B cell (primary cell): ENCODE data around the gene SYTL2. TPM values are rescaled to one million over a fixed set of nuclear protein-coding genes. Genes with fewer than 3 reads are reported as not detected.

Experiments
- ATAC-seq: fragments of 200-7000 bp; cut with Tn5 transposase; one replicate; pipeline ENCODE4 v1.10.0; 2021; ENCODE audit warnings: low read depth, mild to moderate bottlenecking, moderate number of reproducible peaks, moderate library complexity
- CTCF ChIA-PET: fragments of 350-600 bp; sonication (Branson Sonifier 250); formaldehyde crosslinking; loops from one replicate; lab custom pipeline; 2021; ENCODE audit warnings: antibody characterized with exemption, inconsistent platforms; lab: Charles Lee
- POLR2A ChIA-PET: fragments of 350-600 bp; sonication (Branson Sonifier 250); formaldehyde crosslinking; loops from one replicate; lab custom pipeline; 2021; ENCODE audit warnings: antibody characterized with exemption; lab: Charles Lee
- DNase-seq: peaks from one replicate; pipeline ENCODE4 v3.0.0; 2013
- H2AFZ ChIP-seq: 2 replicates; pipeline ENCODE4 v1.6.1; 2012; ENCODE audit warnings: mild to moderate bottlenecking, low read depth, low read length; ENCODE audit not compliant: insufficient read depth, poor library complexity, severe bottlenecking
- H3K27ac ChIP-seq, 2 donors: 1 replicate in 1 of 2; 2 replicates in 1 of 2; pipeline ENCODE4 v1.5.1; 2012 to 2013; ENCODE audit warnings: low read length in 2 of 2, mild to moderate bottlenecking in 2 of 2, moderate library complexity in 1 of 2
- H3K27me3 ChIP-seq, 4 experiments: fragments of 200-600 bp in 1 of 4; sonication (generic) in 1 of 4; replicated peaks in 1 of 4; 1 replicate in 2 of 4; 2 replicates in 2 of 4; pipeline versions ENCODE4 v1.6.1 to v1.7.0; 2013 to 2016; ENCODE audit warnings: low read length in 3 of 4, mild to moderate bottlenecking in 2 of 4, mixed read lengths in 1 of 4, moderate library complexity in 1 of 4; ENCODE audit not compliant: insufficient read depth in 4 of 4, control insufficient read depth in 3 of 4; ENCODE audit errors: control extremely low read depth in 1 of 4
- H3K36me3 ChIP-seq, 2 experiments: replicated peaks in 1 of 2; 1 replicate in 1 of 2; 2 replicates in 1 of 2; pipeline versions ENCODE4 v1.6.1 to v1.7.1; 2013; ENCODE audit warnings: low read length in 1 of 2; ENCODE audit not compliant: insufficient read depth in 2 of 2, control insufficient read depth in 1 of 2; ENCODE audit errors: control extremely low read depth in 1 of 2, extremely low read depth in 1 of 2
- H3K4me1 ChIP-seq, 2 donors: fragments of 200-600 bp in 1 of 2; sonication (generic) in 1 of 2; 1 replicate in 1 of 2; 2 replicates in 1 of 2; pipeline versions ENCODE4 v1.5.1 to v1.6.1; 2013 to 2017; ENCODE audit warnings: low read length in 2 of 2; ENCODE audit not compliant: control insufficient read depth in 2 of 2, insufficient read depth in 2 of 2
- H3K4me2 ChIP-seq: replicated peaks from 2 replicates; pipeline ENCODE3; 2012; ENCODE audit warnings: mild to moderate bottlenecking, low read depth, low read length; ENCODE audit not compliant: poor library complexity, severe bottlenecking
- H3K4me3 ChIP-seq, 5 experiments: fragments of 200-600 bp in 1 of 5; sonication (generic) in 1 of 5; 1 replicate in 3 of 5; 2 replicates in 2 of 5; pipeline versions ENCODE4 v1.5.1 to v1.7.0; 2011 to 2016; ENCODE audit warnings: low read length in 4 of 5, mild to moderate bottlenecking in 4 of 5, low read depth in 2 of 5, control low read depth in 1 of 5, moderate library complexity in 1 of 5; ENCODE audit not compliant: insufficient read depth in 1 of 5; ENCODE audit errors: control extremely low read depth in 1 of 5, extremely low read depth in 1 of 5
- H3K79me2 ChIP-seq: fragments of 200-600 bp; sonication (generic); one replicate; pipeline ENCODE4 v1.6.0; 2016; ENCODE audit warnings: low read length; ENCODE audit not compliant: control insufficient read depth, insufficient read depth
- H3K9ac ChIP-seq: fragments of 200-600 bp; sonication (generic); 2 replicates; pipeline ENCODE4 v1.6.1; 2017; ENCODE audit warnings: mild to moderate bottlenecking, low read length, moderate library complexity
- H3K9me3 ChIP-seq, 3 donors: one replicate each; pipeline versions ENCODE4 v1.6.1 to v1.7.1; 2013; ENCODE audit warnings: low read length in 2 of 3; ENCODE audit not compliant: control insufficient read depth in 2 of 3, insufficient read depth in 1 of 3; ENCODE audit errors: control extremely low read depth in 1 of 3
- H4K20me1 ChIP-seq: 2 replicates; pipeline ENCODE4 v1.6.0; 2012; ENCODE audit warnings: mild to moderate bottlenecking, low read length; ENCODE audit not compliant: insufficient read depth, control insufficient read depth, poor library complexity, severe bottlenecking
- H3K27ac Mint-ChIP-seq: one replicate; pipeline ENCODE4 v1.8.0; 2021; ENCODE audit warnings: mixed read lengths
- H3K27me3 Mint-ChIP-seq: one replicate; pipeline ENCODE4 v1.8.0; 2021; ENCODE audit warnings: mixed read lengths
- H3K4me1 Mint-ChIP-seq: one replicate; pipeline ENCODE4 v1.8.0; 2021; ENCODE audit warnings: mixed read lengths
- H3K4me3 Mint-ChIP-seq: one replicate; pipeline ENCODE4 v1.8.0; 2021; ENCODE audit warnings: mixed read lengths
- H3K9me3 Mint-ChIP-seq: one replicate; pipeline ENCODE4 v1.8.0; 2022; ENCODE audit warnings: mixed read lengths; ENCODE audit not compliant: insufficient read depth
- EZH2 ChIP-seq: IDR thresholded peaks from 2 replicates; pipeline ENCODE4 v1.6.1; 2012; ENCODE audit warnings: borderline replicate concordance, low read depth, mild to moderate bottlenecking, moderate library complexity, low read length; ENCODE audit not compliant: insufficient read depth, poor library complexity, severe bottlenecking
- WGBS: methylation state at CpG from one replicate; pipeline ENCODE4 v1.1.5; 2013; ENCODE audit warnings: missing lambda C conversion rate; ENCODE audit not compliant: insufficient coverage; 5-methylcytosine and 5-hydroxymethylcytosine counted together
- intact Hi-C: fragments of 100-400 bp; cut with micrococcal nuclease; formaldehyde crosslinking; loops from one replicate; pipeline ENCODE4 v1.10.0; 2022
- polyA plus RNA-seq: library from polyadenylated mRNA; depleted of rRNA; stranded (reverse); fragments of >200 nt; gene quantifications from 2 replicates; pipeline ENCODE4 v1.2.3, GENCODE V29; 2012
- total RNA-seq, 2 donors: library from RNA; stranded (reverse); fragments of 120-200 nt in 1 of 2; gene quantifications; 1 replicate in 1 of 2; 2 replicates in 1 of 2; pipeline versions ENCODE4 v1.2.3 to v1.2.4, GENCODE V29; 2013 to 2022
- TF ChIP-seq, protein P1 (sequence below): fragments of 200-600 bp; IDR thresholded peaks from one replicate; pipeline ENCODE4 v1.8.0; 2022; ENCODE audit warnings: antibody characterized with exemption, mild to moderate bottlenecking

SYTL2 gene
- total and polyA plus RNA-seq, 2 donors (not counting 1 experiment from before 2014, with no cell fraction given): 0.86 to 2.9 TPM

DNA sequence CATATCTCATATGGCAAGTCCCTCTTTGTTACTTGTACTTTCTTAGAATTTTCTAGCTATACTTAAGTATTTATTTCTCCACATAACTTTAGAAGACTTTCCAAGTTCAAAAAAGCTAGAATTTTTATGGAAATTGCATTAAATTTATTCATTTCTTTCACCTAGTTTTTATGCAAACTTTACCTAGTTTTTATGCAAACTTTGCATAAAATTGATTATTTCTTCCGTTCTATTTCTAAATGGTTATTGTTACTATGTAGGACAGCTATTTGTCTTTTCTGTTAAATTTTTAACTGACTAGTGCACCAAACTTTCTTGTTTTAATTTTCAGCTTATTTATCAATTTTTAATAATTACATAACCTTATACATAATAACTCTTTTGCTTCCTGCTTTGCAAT, 142.8 kb downstream of the SYTL2 start:
- Histone ChIP-seq H3K9ac (no peak overlapping the region), H4K20me1 (peaks cover 12% of the 10 kb centered on the region), H3K4me3 (no peak overlapping the region), H3K36me3 (no peaks in the 10 kb centered on the region), H3K27ac (no peak overlapping the region), H3K4me2 (no peak overlapping the region), H3K79me2 (peaks cover 9% of the 10 kb centered on the region), H2AFZ (no peak overlapping the region), H3K9me3 (peaks cover 0 to 6% (median 0%) of the 10 kb centered on the region in 3 donors), H3K4me1 (peaks cover 4 to 5% of the 10 kb centered on the region in 2 donors), H3K27me3 (no peaks in the 10 kb centered on the region)
- no peak overlapping the region for H3K27ac Mint-ChIP-seq
- no CpG with 5 or more reads among the region's 1 CpG for WGBS
- no peaks in the 10 kb centered on the region for H3K27me3 Mint-ChIP-seq
- ChIA-PET CTCF (no interaction called here), POLR2A (no interaction called here)
- DNase-seq (no peak), ATAC-seq (no peak)
- no peaks in the 10 kb centered on the region for H3K9me3 Mint-ChIP-seq
- TF ChIP-seq, protein P1, sequence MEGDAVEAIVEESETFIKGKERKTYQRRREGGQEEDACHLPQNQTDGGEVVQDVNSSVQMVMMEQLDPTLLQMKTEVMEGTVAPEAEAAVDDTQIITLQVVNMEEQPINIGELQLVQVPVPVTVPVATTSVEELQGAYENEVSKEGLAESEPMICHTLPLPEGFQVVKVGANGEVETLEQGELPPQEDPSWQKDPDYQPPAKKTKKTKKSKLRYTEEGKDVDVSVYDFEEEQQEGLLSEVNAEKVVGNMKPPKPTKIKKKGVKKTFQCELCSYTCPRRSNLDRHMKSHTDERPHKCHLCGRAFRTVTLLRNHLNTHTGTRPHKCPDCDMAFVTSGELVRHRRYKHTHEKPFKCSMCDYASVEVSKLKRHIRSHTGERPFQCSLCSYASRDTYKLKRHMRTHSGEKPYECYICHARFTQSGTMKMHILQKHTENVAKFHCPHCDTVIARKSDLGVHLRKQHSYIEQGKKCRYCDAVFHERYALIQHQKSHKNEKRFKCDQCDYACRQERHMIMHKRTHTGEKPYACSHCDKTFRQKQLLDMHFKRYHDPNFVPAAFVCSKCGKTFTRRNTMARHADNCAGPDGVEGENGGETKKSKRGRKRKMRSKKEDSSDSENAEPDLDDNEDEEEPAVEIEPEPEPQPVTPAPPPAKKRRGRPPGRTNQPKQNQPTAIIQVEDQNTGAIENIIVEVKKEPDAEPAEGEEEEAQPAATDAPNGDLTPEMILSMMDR: no peak
- no peak for TF ChIP-seq EZH2
- no peak overlapping the region for H3K4me3 Mint-ChIP-seq
- peaks cover 18% of the 10 kb centered on the region for H3K4me1 Mint-ChIP-seq
- intact Hi-C loops: loop anchor here (10.0 kb wide), 1 partner anchor 353 kb away; no protein-coding TSS in a partner anchor

DNA sequence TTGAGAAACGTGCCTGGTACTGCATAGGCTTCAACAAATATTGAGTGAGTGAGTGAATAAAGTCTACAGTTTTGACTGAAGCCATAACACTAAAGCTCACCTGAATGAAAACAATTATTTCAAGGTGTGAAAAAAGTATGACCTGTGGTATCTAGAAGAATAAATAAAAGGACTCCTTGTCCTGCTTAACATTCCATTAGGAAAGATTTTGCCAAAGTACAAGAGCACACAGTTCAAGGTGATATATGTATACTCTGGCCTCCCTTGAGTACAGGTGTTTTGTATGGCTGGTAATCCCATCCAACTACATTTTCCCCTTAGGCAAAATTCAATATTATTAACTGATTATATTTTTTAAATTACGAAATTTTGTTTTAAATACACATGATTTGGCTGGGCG, 144.3 kb downstream of the SYTL2 start:
- no peak overlapping the region for H3K4me3 ChIP-seq
- no peak overlapping the region for H3K27ac ChIP-seq
- H3K79me2 ChIP-seq: peaks cover 24% of the 10 kb centered on the region
- H3K9me3 Mint-ChIP-seq: no peaks in the 10 kb centered on the region
- no peaks in the 10 kb centered on the region for H3K27me3 ChIP-seq
- H3K9ac ChIP-seq: no peak overlapping the region
- DNase-seq (no peak), ATAC-seq (no peak)
- no CpG with 5 or more reads among the region's 3 CpGs for WGBS
- no peaks in the 10 kb centered on the region for H3K27me3 Mint-ChIP-seq
- CTCF ChIA-PET: no interaction called here
- TF ChIP-seq, protein P1: no peak
- TF ChIP-seq EZH2: no peak
- H3K4me1 Mint-ChIP-seq: peaks cover 29% of the 10 kb centered on the region
- POLR2A ChIA-PET: no interaction called here
- no peak overlapping the region for H3K4me2 ChIP-seq
- peaks cover 15 to 16% of the 10 kb centered on the region in 2 donors for H3K4me1 ChIP-seq
- no peak overlapping the region for H3K27ac Mint-ChIP-seq
- H2AFZ ChIP-seq: no peak overlapping the region
- H3K4me3 Mint-ChIP-seq: no peak overlapping the region
- intact Hi-C loops: loop anchor here (10.0 kb wide), 1 partner anchor 352 kb away; no protein-coding TSS in a partner anchor
- peaks cover 0 to 3% (median 0%) of the 10 kb centered on the region in 3 donors for H3K9me3 ChIP-seq
- peaks cover 0 to 6% of the 10 kb centered on the region in 2 experiments for H3K36me3 ChIP-seq
- peaks cover 24% of the 10 kb centered on the region for H4K20me1 ChIP-seq
